CD4-positive, alpha-beta memory T cell (primary cell): ENCODE results near the gene PXMP4. TPM values are rescaled to one million over a fixed set of nuclear protein-coding genes. Genes with fewer than 3 reads are reported as not detected.
A peak's percentile ranks its signal among the peaks of the same experiment; 100 is the strongest.

Source experiments
- CTCF ChIA-PET: fragments of 350-600 bp; sonication (Branson Sonifier 250); formaldehyde crosslinking; loops from one replicate; lab custom pipeline; 2021; ENCODE audit warnings: inconsistent platforms; ENCODE audit not compliant: partially characterized antibody; lab: Charles Lee
- POLR2A ChIA-PET: fragments of 350-600 bp; sonication (Branson Sonifier 250); formaldehyde crosslinking; loops from one replicate; lab custom pipeline; 2021; ENCODE audit not compliant: partially characterized antibody; lab: Charles Lee
- DNase-seq, 5 donors: peaks; one replicate each; pipeline versions ENCODE4 v3.0.0 to v3.0.0-alpha.2; 2020 to 2022; ENCODE audit warnings: mixed read lengths in 1 of 5
- H3K27ac ChIP-seq: one replicate; pipeline ENCODE4 v1.7.0; 2013; ENCODE audit warnings: low read depth, low read length
- H3K27me3 ChIP-seq: 2 replicates; pipeline ENCODE4 v1.7.0; 2013; ENCODE audit warnings: mild to moderate bottlenecking, low read length, moderate library complexity; ENCODE audit not compliant: insufficient read depth
- H3K36me3 ChIP-seq: 2 replicates; pipeline ENCODE4 v1.7.0; 2013; ENCODE audit warnings: mild to moderate bottlenecking, low read length, moderate library complexity; ENCODE audit not compliant: insufficient read depth
- H3K4me1 ChIP-seq: 2 replicates; pipeline ENCODE4 v1.7.0; 2013; ENCODE audit warnings: mild to moderate bottlenecking, low read length, moderate library complexity; ENCODE audit not compliant: insufficient read depth
- H3K4me3 ChIP-seq, 2 donors: one replicate each; pipeline ENCODE4 v1.7.0; 2013; ENCODE audit warnings: low read length in 2 of 2, mild to moderate bottlenecking in 1 of 2
- H3K9me3 ChIP-seq, 2 donors: one replicate each; pipeline ENCODE4 v1.7.0; 2013; ENCODE audit warnings: low read length in 2 of 2, control low read depth in 1 of 2; ENCODE audit not compliant: control insufficient read depth in 1 of 2
- H3K27ac Mint-ChIP-seq, 7 donors: one replicate each; pipeline ENCODE4 v1.8.0; 2020 to 2021; ENCODE audit warnings: mixed read lengths in 7 of 7, mild to moderate bottlenecking in 6 of 7, inconsistent platforms in 3 of 7, moderate library complexity in 3 of 7
- H3K27me3 Mint-ChIP-seq, 2 donors: one replicate each; pipeline ENCODE4 v1.8.0; 2020 to 2021; ENCODE audit warnings: mixed read lengths in 2 of 2
- H3K36me3 Mint-ChIP-seq, 2 donors: one replicate each; pipeline ENCODE4 v1.8.0; 2020 to 2021; ENCODE audit warnings: mixed read lengths in 2 of 2, inconsistent platforms in 1 of 2, mild to moderate bottlenecking in 1 of 2
- H3K4me1 Mint-ChIP-seq, 4 donors: one replicate each; pipeline ENCODE4 v1.8.0; 2020 to 2021; ENCODE audit warnings: mixed read lengths in 4 of 4, mild to moderate bottlenecking in 1 of 4
- H3K4me3 Mint-ChIP-seq, 8 donors: one replicate each; pipeline ENCODE4 v1.8.0; 2020 to 2021; ENCODE audit warnings: mixed read lengths in 8 of 8, mild to moderate bottlenecking in 7 of 8, moderate library complexity in 6 of 8, inconsistent platforms in 3 of 8
- H3K9me3 Mint-ChIP-seq, 8 donors: one replicate each; pipeline ENCODE4 v1.8.0; 2020 to 2021; ENCODE audit warnings: mixed read lengths in 8 of 8, mild to moderate bottlenecking in 5 of 8, inconsistent platforms in 3 of 8, moderate library complexity in 1 of 8
- intact Hi-C: fragments of 100-400 bp; cut with micrococcal nuclease; formaldehyde crosslinking; loops from one replicate; pipeline ENCODE4 v1.15.1; 2023
- polyA plus RNA-seq, 2 donors: library from polyadenylated mRNA; unstranded; fragments of 300-500 nt; fragmentation: Illumina TruSeq; gene quantifications; one replicate each; pipeline ENCODE4 v1.2.3, GENCODE V29; 2021
- total RNA-seq, 2 experiments: library from RNA; stranded (reverse); gene quantifications; one replicate each; pipeline ENCODE4 v1.2.3, GENCODE V29; 2021

The PXMP4 gene
- total and polyA plus RNA-seq, 4 experiments from 2014 or later: 6.3 to 16.4 (median 16.0) TPM

- intact Hi-C loops: no loop called here
- ChIA-PET POLR2A (interaction anchor here (0.7 to 9.7 kb wide), 3 partner anchors 9 to 214 kb away, joined by 4 to 122 read pairs (median 4); no protein-coding TSS in a partner anchor), CTCF (interaction anchor here (1.4 to 8.6 kb wide), 4 partner anchors 10 to 217 kb away, joined by 3 to 88 read pairs (median 32); no protein-coding TSS in a partner anchor)
- H3K4me3 Mint-ChIP-seq: peak overlapping the region in 4 of 8 donors; percentile 1 to 39 (median 14)
- no peaks in the 10 kb centered on the region for H3K9me3 ChIP-seq
- peaks cover 19 to 65% (median 35%) of the 10 kb centered on the region in 4 donors for H3K4me1 Mint-ChIP-seq
- DNase-seq: peak in 1 of 5 donors; percentile 7
- H3K4me3 ChIP-seq: no peak overlapping the region
- H3K36me3 ChIP-seq: no peaks in the 10 kb centered on the region
- H3K27me3 Mint-ChIP-seq: no peaks in the 10 kb centered on the region
- H3K36me3 Mint-ChIP-seq: peaks cover 0 to 3% of the 10 kb centered on the region in 2 donors
- peaks cover 41% of the 10 kb centered on the region for H3K4me1 ChIP-seq
- peak overlapping the region in 5 of 7 donors; percentile 18 to 88 (median 42) for H3K27ac Mint-ChIP-seq
- H3K27me3 ChIP-seq: no peaks in the 10 kb centered on the region
- no peak overlapping the region for H3K27ac ChIP-seq
- H3K9me3 Mint-ChIP-seq: no peaks in the 10 kb centered on the region
Observed at GRCh38 chr20:33670715-33671499, 49.2 kb downstream of the PXMP4 start.

- Mint-ChIP-seq H3K27me3 (no peaks in the 10 kb centered on the region), H3K27ac (peak overlapping the region in 6 of 7 donors; percentile 32 to 86 (median 56)), H3K36me3 (peaks cover 0 to 3% of the 10 kb centered on the region in 2 donors), H3K9me3 (no peaks in the 10 kb centered on the region), H3K4me3 (peak overlapping the region in 2 of 8 donors; percentile 26 to 52), H3K4me1 (peaks cover 20 to 68% (median 37%) of the 10 kb centered on the region in 4 donors)
- Histone ChIP-seq H3K27me3 (no peaks in the 10 kb centered on the region), H3K4me1 (peaks cover 38% of the 10 kb centered on the region), H3K4me3 (no peak overlapping the region), H3K36me3 (no peaks in the 10 kb centered on the region), H3K27ac (no peak overlapping the region), H3K9me3 (no peaks in the 10 kb centered on the region)
- POLR2A ChIA-PET: interaction anchor here (0.7 to 9.7 kb wide), 3 partner anchors 9 to 213 kb away, joined by 4 to 122 read pairs (median 8); no protein-coding TSS in a partner anchor
- peak in 1 of 5 donors; percentile 15 for DNase-seq
- CTCF ChIA-PET: interaction anchor here (1.4 to 8.6 kb wide), 6 partner anchors 11 to 216 kb away, joined by 3 to 88 read pairs (median 32); no protein-coding TSS in a partner anchor
- intact Hi-C loops: no loop called here
Observed at GRCh38 chr20:33669873-33670640, 50.1 kb downstream of the PXMP4 start.

- H3K27me3 Mint-ChIP-seq: no peaks in the 10 kb centered on the region
- DNase-seq: no peak
- H3K4me3 Mint-ChIP-seq: peak overlapping the region in 2 of 8 donors; percentile 32 to 59
- Histone ChIP-seq H3K4me3 (no peak overlapping the region), H3K4me1 (peaks cover 40% of the 10 kb centered on the region), H3K27me3 (no peaks in the 10 kb centered on the region), H3K9me3 (no peaks in the 10 kb centered on the region), H3K27ac (no peak overlapping the region), H3K36me3 (no peaks in the 10 kb centered on the region)
- intact Hi-C loops: no loop called here
- H3K27ac Mint-ChIP-seq: peak overlapping the region in 4 of 7 donors; percentile 18 to 62 (median 50)
- ChIA-PET POLR2A (interaction anchor here (1.0 to 9.7 kb wide), 6 partner anchors 10 to 179 kb away, joined by 3 to 122 read pairs (median 32); partner anchors contain the start of genes CBFA2T2, PXMP4 and ZNF341), CTCF (interaction anchor here (1.0 to 8.6 kb wide), 14 partner anchors 11 to 223 kb away, joined by 3 to 88 read pairs (median 7); partner anchors contain the start of gene CHMP4B)
- H3K4me1 Mint-ChIP-seq: peaks cover 26 to 71% (median 41%) of the 10 kb centered on the region in 4 donors
- no peaks in the 10 kb centered on the region for H3K9me3 Mint-ChIP-seq
- peaks cover 0 to 3% of the 10 kb centered on the region in 2 donors for H3K36me3 Mint-ChIP-seq
Observed at GRCh38 chr20:33669224-33669623, 50.9 kb downstream of the PXMP4 start.

- H3K4me3 ChIP-seq: peak overlapping the region in 1 of 2 donors; percentile 47
- ChIA-PET POLR2A (interaction anchor here (0.6 to 9.7 kb wide), 17 partner anchors 11 to 225 kb away, joined by 3 to 122 read pairs (median 6); partner anchors contain the start of genes CBFA2T2, PXMP4, SNTA1 and ZNF341), CTCF (interaction anchor here (0.7 to 8.6 kb wide), 29 partner anchors 12 to 267 kb away, joined by 3 to 88 read pairs (median 4); partner anchors contain the start of genes CBFA2T2, CDK5RAP1, CHMP4B and PXMP4)
- Mint-ChIP-seq H3K9me3 (no peaks in the 10 kb centered on the region), H3K4me3 (peak overlapping the region; percentile 59 to 98 (median 80)), H3K27me3 (no peaks in the 10 kb centered on the region), H3K4me1 (peaks cover 24 to 74% (median 42%) of the 10 kb centered on the region in 4 donors), H3K36me3 (peaks cover 0 to 3% of the 10 kb centered on the region in 2 donors), H3K27ac (peak overlapping the region in 5 of 7 donors; percentile 46 to 89 (median 62))
- peak overlapping the region; percentile 60 for H3K27ac ChIP-seq
- no peaks in the 10 kb centered on the region for H3K27me3 ChIP-seq
- H3K9me3 ChIP-seq: no peaks in the 10 kb centered on the region
- no peak for DNase-seq
- H3K36me3 ChIP-seq: no peaks in the 10 kb centered on the region
- peaks cover 42% of the 10 kb centered on the region for H3K4me1 ChIP-seq
- intact Hi-C loops: loop anchor here (1.0 kb wide), 1 partner anchor 211 kb away; no protein-coding TSS in a partner anchor
Observed at GRCh38 chr20:33668466-33669155, 51.5 kb downstream of the PXMP4 start.

GRCh38 chr20:33667676-33668465, 52.2 kb downstream of the PXMP4 start:
- Mint-ChIP-seq H3K4me1 (peaks cover 20 to 71% (median 38%) of the 10 kb centered on the region in 4 donors), H3K27me3 (no peaks in the 10 kb centered on the region), H3K27ac (peak overlapping the region; percentile 42 to 89 (median 62)), H3K9me3 (no peaks in the 10 kb centered on the region), H3K36me3 (peaks cover 0 to 3% of the 10 kb centered on the region in 2 donors), H3K4me3 (peak overlapping the region; percentile 74 to 98 (median 80))
- peaks cover 40% of the 10 kb centered on the region for H3K4me1 ChIP-seq
- H3K27ac ChIP-seq: peak overlapping the region; percentile 60
- no peaks in the 10 kb centered on the region for H3K9me3 ChIP-seq
- no peaks in the 10 kb centered on the region for H3K36me3 ChIP-seq
- H3K27me3 ChIP-seq: no peaks in the 10 kb centered on the region
- CTCF ChIA-PET: interaction anchor here (0.7 to 8.6 kb wide), 35 partner anchors 13 to 266 kb away, joined by 3 to 88 read pairs (median 4); partner anchors contain the start of genes CBFA2T2, CDK5RAP1, CHMP4B and PXMP4
- DNase-seq: peak; percentile 66 to 83 (median 76)
- POLR2A ChIA-PET: interaction anchor here (0.6 to 9.7 kb wide), 22 partner anchors 11 to 445 kb away, joined by 3 to 122 read pairs (median 6); partner anchors contain the start of genes CBFA2T2, CDK5RAP1, EIF2S2 and PXMP4
- intact Hi-C loops: loop anchor here (1.0 to 2.0 kb wide), 5 partner anchors 15 to 267 kb away; partner anchors contain the start of genes CDK5RAP1 and ZNF341
- H3K4me3 ChIP-seq: peak overlapping the region; percentile 47
